Endothelial cell (in vitro differentiated cells): ENCODE results near the gene DAPK2. TPM values are rescaled to one million over a fixed set of nuclear protein-coding genes. Genes with fewer than 3 reads are reported as not detected.

Experiments
- DNase-seq: peaks from one replicate; pipeline ENCODE4 v3.0.0; 2021; ENCODE audit warnings: low spot score
- H3K27ac Mint-ChIP-seq: one replicate; pipeline ENCODE4 v1.8.0; 2021; ENCODE audit warnings: mixed read lengths, inconsistent platforms; ENCODE audit not compliant: unreplicated experiment
- H3K27me3 Mint-ChIP-seq: one replicate; pipeline ENCODE4 v1.8.0; 2021; ENCODE audit warnings: mild to moderate bottlenecking, moderate library complexity, mixed read lengths, inconsistent platforms; ENCODE audit not compliant: unreplicated experiment
- H3K36me3 Mint-ChIP-seq: one replicate; pipeline ENCODE4 v1.8.0; 2021; ENCODE audit warnings: mild to moderate bottlenecking, low read depth, mixed read lengths, inconsistent platforms; ENCODE audit not compliant: unreplicated experiment
- H3K4me1 Mint-ChIP-seq: one replicate; pipeline ENCODE4 v1.8.0; 2021; ENCODE audit warnings: mild to moderate bottlenecking, mixed read lengths, inconsistent platforms; ENCODE audit not compliant: unreplicated experiment
- H3K4me3 Mint-ChIP-seq: one replicate; pipeline ENCODE4 v1.8.0; 2021; ENCODE audit warnings: mild to moderate bottlenecking, mixed read lengths, inconsistent platforms; ENCODE audit not compliant: unreplicated experiment
- H3K9me3 Mint-ChIP-seq: one replicate; pipeline ENCODE4 v1.8.0; 2021; ENCODE audit warnings: mixed read lengths, inconsistent platforms; ENCODE audit not compliant: unreplicated experiment
- CTCF ChIP-seq: fragments of 200-600 bp; sonication (generic); IDR thresholded peaks from one replicate; pipeline ENCODE4 v1.5.0; 2021; ENCODE audit warnings: antibody characterized with exemption; ENCODE audit not compliant: unreplicated experiment
- total RNA-seq: library from RNA; stranded (reverse); fragmentation: NEBNext Ultra II Directional; extraction: Animal tissue kit (Norgen Biotek cat#: 25700); gene quantifications from one replicate; pipeline ENCODE4 v1.2.1, GENCODE V29; 2021; ENCODE audit not compliant: unreplicated experiment

DAPK2 gene
- total RNA-seq, 1 donor from 2014 or later: 10.0 TPM

- TF ChIP-seq CTCF: no peak
- no peak overlapping the region for H3K27ac Mint-ChIP-seq
- DNase-seq: no peak
- no peaks in the 10 kb centered on the region for H3K36me3 Mint-ChIP-seq
- H3K9me3 Mint-ChIP-seq: no peaks in the 10 kb centered on the region
- H3K4me3 Mint-ChIP-seq: no peak overlapping the region
- peaks cover 19% of the 10 kb centered on the region for H3K4me1 Mint-ChIP-seq
- H3K27me3 Mint-ChIP-seq: peaks cover 2% of the 10 kb centered on the region
These were observed 67.6 kb downstream of the DAPK2 start for GRCh38 chr15:63978511-63979261.

DNA sequence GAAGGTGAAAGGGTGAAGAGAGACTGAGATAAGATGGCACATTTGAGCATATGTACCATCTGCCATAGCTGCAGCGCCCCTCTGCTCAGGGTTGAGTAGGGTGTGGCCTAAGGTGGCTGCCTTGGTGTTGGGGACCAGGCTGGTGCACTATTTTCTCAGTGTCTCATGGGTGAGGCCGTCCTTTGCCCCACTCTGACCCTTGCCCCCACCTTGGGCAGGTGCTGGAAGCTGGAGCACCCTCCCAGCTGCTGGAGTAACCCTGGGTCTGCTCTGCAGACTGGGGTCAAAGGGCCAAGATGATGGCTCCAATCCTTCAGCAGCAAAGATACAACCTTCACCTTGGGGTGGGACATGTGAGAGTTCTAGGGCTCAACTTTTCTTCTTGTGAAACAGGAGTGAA, 69.2 kb downstream of the DAPK2 start:
- no peaks in the 10 kb centered on the region for H3K36me3 Mint-ChIP-seq
- H3K27me3 Mint-ChIP-seq: peaks cover 2% of the 10 kb centered on the region
- no peak for TF ChIP-seq CTCF
- no peak overlapping the region for H3K4me3 Mint-ChIP-seq
- no peaks in the 10 kb centered on the region for H3K9me3 Mint-ChIP-seq
- no peak for DNase-seq
- H3K27ac Mint-ChIP-seq: no peak overlapping the region
- peaks cover 11% of the 10 kb centered on the region for H3K4me1 Mint-ChIP-seq

DNA sequence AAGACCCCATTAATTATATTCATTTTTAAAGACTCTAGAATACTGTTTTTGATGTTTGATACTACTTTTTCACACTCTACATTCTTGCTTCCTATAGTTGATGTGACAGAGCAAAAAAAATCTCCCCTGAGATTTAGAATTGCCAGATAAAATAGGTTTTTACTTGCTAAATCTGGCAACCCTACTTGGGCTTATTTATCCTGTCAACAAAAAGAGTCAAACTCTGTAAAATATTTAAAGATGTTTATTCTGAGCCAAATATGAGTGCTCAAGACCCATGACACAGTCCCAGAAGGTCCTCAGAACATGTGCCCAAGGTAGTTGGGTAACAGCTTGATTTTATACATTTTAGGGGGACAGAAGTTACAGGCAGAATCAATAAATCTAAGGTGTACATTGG, 72.3 kb downstream of the DAPK2 start:
- TF ChIP-seq CTCF: no peak
- Mint-ChIP-seq H3K27ac (no peak overlapping the region), H3K36me3 (peaks cover 4% of the 10 kb centered on the region), H3K4me1 (peaks cover 32% of the 10 kb centered on the region), H3K27me3 (peaks cover 2% of the 10 kb centered on the region), H3K4me3 (no peak overlapping the region), H3K9me3 (no peaks in the 10 kb centered on the region)
- no peak for DNase-seq

DNA sequence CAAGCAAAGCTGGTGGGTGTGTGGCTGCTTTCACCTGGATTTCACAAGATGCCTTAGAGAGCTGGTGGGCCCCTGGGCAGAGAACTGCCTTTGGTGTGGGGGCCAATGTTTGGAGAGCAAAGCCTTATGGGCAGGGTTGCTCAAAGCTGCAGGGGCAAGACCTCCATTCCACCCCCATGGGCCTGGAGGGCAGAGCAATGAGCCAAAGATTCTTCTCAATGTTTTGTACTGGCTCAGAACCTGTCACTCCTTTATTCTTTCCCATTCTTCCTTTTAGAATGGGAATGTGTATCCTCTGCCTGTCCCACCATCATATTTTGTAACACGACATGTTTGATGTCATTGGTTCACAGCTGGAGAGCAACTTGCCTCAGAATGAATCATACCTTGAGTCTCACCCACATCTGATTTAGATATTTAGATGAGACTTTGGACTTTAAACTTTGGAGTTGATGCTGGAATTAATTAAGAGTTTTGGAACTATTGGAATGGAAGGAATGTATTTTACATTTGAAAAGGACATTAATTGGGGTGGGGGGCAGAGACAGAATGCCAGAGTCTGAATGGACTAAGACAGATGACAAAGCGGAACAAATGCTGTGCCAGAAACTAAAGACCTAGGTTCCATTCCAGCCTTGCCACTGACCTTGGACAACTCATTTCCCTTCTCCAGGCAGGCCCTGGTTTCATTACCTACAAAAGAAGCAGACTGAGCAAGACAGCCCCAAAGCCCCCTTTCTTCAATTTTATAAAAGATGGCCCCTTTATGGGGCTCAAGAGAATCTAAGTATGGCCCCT, 72.9 kb downstream of the DAPK2 start:
- peaks cover 6% of the 10 kb centered on the region for H3K27me3 Mint-ChIP-seq
- DNase-seq: no peak
- TF ChIP-seq CTCF: no peak
- H3K4me1 Mint-ChIP-seq: peaks cover 32% of the 10 kb centered on the region
- no peaks in the 10 kb centered on the region for H3K9me3 Mint-ChIP-seq
- H3K27ac Mint-ChIP-seq: no peak overlapping the region
- H3K36me3 Mint-ChIP-seq: peaks cover 4% of the 10 kb centered on the region
- H3K4me3 Mint-ChIP-seq: no peak overlapping the region

GRCh38 chr15:63972801-63973200, 73.5 kb downstream of the DAPK2 start:
- TF ChIP-seq CTCF: no peak
- Mint-ChIP-seq H3K27me3 (peaks cover 7% of the 10 kb centered on the region), H3K27ac (no peak overlapping the region), H3K9me3 (no peaks in the 10 kb centered on the region), H3K4me3 (no peak overlapping the region), H3K36me3 (peaks cover 4% of the 10 kb centered on the region), H3K4me1 (peaks cover 37% of the 10 kb centered on the region)
- no peak for DNase-seq
